HG03565 (cell line): Measurements from ENCODE around the gene PHLDB1.
A peak's percentile ranks its signal among the peaks of the same experiment; 100 is the strongest.
"Not testable (repeated sequence)": the region's sequence is repeated elsewhere in the genome, so short reads cannot be mapped to it uniquely, and the experiment has no call there.

ENCODE experiments used
- ATAC-seq: cut with Tn5 transposase; IDR thresholded peaks from one replicate; pipeline ENCODE4 v1.9.1; 2021; ENCODE audit warnings: mild to moderate bottlenecking, moderate library complexity; ENCODE audit not compliant: unreplicated experiment

Gene PHLDB1

DNA sequence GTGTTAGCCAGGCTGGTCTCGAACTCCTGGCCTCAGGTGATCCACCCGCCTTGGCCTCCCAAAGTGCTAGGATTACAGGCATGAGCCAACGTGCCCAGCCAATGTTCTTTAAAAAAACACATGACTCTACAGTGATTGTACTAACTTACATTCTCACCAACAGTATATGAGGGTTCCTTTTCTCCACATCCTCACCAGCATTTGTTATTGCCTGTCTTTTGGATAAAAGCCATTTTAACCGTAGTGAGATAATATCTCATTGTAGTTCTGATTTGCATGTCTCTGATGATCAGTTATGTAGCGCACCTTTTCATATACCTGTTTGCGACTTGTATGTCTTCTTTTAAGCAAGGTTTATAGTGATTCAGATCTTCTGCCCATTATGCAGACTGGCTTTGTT lies 75.5 kb downstream of the PHLDB1 start:
- not testable (repeated sequence) for ATAC-seq

DNA sequence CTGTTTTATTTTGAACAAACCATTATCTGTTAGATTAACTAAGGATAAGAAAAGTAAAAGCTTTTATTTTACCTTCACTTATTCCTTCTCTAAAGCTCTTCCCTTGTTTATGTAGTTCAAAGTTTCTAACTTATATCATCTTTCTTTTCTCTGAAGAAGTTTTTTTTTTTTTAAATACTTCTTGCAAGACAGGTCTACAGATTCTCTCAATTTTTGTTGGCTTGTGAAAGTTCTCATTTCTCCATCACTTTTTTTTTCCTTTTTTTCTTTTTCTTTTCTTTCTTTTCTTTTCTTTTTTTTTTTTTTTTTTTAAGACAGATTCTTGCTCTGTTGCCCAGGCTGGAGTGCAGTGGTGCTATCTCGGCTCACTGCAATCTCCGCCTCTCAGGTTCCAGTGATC lies 76.8 kb downstream of the PHLDB1 start:
- ATAC-seq: no peak

DNA sequence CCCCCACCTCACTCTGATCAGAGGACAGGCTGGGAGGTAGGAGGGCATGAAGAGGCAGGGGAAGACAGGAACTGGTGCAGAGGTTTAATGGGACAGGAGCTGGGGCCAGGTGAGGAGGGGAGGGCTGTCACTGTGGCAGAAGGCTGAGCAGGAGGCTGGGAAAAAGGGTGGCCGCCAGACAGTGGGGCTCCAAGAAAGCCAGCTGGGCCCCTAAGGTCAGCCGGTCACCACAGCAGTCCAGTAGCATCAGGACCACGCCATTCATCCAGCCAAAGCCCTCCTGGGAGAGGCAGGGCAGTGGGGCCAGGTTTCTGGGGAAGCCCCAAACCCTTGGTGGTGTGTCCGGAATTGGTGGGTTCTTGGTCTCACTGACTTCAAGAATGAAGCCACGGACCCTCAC lies 80.5 kb downstream of the PHLDB1 start:
- ATAC-seq: no peak

DNA sequence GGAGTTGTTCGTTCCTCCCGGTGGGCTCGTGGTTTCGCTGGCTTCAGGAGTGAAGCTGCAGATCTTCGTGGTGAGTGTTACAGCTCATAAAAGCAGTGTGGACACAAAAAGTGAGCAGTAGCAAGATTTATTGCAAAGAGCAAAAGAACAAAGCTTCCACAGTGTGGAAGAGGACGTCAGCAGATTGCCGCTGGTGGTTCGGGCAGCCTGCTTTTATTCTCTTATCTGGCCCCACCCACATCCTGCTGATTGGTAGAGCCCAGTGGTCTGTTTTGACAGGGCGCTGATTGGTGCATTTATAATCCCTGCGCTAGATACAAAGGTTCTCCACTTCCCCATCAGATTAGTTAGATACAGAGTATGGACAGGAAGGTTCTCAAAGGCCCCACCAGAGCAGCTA lies 80.9 kb downstream of the PHLDB1 start:
- ATAC-seq: not testable (repeated sequence)

DNA sequence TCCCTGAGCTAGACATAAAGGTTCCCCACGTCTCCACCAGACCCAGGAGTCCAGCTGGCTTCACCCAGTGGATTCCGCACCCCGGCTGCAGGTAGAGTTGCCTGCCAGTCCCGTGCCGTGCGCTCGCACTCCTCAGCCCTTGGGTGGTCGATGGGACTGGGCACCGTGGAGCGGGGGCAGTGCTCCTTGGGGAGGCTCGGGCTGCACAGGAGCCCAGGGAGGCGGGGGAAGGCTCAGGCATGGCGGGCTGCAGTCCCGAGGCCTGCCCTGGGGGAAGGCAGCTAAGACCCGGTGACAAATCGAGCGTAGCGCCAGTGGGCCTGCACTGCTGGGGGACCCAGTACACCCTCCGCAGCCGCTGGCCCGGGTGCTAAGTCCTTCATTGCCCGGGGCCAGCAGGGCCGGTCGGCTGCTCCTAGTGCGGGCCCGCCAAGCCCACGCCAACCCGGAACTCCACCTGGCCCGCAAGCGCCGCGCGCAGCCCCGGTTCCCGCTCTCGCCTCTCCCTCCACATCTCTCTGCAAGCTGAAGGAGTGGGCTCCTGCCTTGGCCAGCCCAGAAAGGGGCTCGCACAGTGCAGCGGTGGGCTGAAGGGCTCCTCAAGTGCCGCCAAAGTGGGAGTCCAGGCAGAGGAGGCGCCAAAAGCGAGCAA lies 81.6 kb downstream of the PHLDB1 start:
- ATAC-seq: no peak

DNA sequence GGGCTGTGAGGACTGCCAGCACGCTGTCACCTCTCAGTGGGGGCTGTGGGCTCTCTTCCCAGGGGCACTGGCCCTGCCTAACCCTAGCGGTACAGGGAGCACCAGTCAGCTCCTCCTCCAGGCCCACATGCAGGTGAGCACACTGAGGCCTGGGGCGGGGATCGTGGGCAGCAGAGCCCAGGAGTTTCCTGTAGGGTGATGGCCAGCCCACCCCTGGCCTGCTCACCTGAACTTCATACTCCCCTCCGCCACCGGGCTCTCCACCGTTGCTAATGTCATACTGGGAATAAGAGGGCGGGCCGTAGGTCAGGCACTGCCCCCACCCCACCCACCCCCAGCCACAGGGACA lies 82.1 kb downstream of the PHLDB1 start:
- no peak for ATAC-seq

DNA sequence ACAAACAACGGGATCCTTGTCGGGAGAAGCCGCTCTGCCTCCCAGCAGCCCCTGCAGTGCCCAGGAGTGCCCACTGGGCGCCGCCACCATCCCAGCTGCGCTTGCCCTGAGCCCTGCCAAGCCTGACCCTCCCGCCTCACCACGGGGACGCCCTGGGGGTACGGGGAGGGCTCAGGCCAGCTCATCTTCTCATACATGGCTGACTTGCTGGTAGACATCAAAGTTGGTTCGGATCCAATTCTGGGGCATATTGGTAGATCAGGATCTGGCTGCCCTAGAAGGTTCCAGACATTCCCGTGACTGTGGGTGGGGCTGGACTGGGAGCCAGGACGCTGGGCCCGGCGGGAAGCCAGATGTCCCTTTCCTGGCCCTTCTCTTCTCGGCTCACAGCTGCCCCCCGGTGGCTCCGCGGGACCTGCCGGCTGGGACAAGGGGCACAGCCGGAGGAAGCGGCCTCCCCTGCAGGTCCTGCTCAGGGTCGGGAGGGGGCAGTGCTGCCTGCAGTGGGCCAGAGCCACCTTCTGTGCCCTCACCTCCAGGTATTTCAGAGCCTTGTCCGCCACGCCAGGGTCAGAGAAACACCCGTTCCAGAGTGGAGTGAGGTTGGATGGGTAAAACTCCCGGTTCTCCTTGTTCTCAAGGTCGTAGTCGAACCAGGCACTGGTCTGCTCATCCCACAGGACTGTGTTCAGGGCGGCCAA lies 82.6 kb downstream of the PHLDB1 start:
- ATAC-seq: peak; percentile 61

DNA sequence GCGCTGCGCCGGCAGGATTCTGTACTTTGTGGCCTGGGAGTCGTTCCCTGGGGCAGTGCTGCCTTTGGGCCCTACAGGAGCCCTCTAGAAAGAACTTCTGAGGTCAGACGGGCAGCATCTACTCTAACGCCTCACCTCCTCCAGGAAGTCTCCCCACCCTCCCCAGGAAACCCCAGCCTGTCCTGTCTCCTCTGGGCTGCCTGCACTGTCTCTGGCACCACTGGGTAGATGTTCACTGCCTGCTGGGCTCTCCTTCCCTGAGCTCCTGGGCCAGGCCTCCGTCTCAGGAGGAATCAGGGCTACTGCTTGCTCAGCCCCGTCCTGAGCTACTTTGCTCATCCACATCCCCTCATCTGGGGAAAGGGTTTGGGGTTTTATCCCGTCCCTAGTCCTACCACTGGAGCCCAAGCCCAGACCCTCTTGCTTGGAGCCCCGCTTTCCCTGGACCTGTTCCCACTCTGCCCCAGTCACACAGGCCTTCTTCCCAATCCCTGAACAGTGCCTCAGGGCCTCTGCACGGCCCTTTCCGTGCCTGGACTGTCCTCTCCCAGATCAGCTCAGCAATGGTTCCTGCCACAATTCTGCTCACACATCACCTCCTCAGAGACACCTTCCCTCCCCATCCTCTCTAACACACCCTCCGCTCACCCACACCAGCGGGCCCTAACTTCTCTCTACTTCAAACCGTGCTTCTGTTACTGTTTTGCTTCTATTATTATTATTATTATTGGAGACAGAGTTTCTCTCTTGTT lies 83.3 kb downstream of the PHLDB1 start:
- no peak for ATAC-seq

DNA sequence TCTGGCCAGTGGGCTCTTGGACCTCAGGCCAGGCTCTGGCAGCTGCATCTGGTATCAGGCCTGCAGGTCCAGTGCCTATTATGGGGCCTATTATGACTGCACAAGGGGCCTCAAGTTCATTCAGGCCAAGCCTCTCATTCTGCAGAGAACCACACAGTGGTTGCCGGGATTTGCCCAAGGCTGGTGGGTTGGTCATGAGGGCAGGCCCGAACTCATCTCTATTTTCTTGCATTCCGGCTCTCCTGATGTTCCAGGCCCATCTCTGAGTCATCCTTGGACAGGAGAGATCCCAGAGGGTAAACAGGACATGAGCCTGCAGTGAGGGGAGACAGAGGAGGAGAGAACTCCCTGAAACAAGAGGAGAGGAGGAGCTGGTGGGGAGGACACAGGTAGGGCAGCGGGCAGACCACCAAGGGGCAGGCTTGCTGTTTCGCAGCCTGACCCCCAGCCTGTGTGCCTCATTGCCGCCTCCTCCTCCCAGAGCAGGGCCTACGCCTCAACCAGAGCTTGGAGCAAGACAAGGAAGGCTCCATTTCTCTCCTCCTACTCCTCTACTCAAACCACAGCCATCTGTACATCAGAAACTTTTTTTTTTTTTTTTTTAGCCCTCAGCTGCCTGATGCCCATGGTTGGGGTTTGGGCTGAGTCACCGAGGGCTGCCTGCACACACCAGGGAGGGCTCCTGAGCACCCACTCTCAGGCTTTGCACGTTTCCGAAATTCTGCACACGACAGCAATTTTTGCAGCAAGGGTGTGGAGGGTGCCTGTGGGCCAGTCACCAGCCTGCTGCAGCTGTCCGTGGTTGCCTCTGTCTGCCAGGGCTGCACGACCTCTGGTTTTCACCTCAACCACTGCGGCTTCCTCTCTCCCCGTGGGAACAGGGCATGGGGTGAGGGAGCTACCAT lies 84.8 kb downstream of the PHLDB1 start:
- no peak for ATAC-seq

DNA sequence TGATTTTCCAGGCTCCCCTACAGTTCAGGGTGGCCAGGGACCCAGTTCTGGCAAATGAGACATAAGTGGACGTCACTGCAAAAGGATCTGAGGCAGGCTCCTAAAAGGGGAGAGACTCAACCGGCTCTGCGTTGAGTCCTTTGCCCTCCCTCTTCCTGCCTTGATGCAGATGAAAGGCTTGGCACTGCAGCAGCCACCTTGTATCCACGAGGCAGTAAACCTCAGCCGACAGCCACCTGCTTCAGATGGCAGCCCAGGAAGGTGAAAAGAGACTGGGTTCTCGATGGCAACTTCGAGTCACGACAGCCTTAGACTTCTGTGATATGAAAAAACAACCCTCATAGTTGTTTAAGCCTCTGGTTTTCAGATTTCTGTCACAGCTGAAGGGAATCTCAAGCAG lies 86.8 kb downstream of the PHLDB1 start:
- no peak for ATAC-seq

DNA sequence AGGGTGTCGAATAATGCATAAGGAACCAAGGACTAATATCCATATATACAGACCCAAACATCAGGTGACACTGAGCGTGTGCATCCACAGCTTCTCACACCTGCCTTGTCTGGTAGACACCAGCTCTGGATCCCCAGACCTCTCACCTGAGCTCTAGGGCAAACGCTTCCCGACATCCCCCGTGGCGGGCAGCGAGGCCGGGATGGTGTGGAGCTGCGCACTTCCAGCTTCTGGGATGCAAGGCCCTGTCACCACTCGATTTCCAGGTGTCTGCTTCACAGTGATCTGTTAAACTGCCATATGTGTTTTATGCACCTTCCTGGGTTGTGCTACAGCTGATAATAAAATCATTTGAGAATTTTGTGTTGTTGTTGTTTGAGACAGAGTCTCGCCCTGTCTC lies 87.4 kb downstream of the PHLDB1 start:
- no peak for ATAC-seq

DNA sequence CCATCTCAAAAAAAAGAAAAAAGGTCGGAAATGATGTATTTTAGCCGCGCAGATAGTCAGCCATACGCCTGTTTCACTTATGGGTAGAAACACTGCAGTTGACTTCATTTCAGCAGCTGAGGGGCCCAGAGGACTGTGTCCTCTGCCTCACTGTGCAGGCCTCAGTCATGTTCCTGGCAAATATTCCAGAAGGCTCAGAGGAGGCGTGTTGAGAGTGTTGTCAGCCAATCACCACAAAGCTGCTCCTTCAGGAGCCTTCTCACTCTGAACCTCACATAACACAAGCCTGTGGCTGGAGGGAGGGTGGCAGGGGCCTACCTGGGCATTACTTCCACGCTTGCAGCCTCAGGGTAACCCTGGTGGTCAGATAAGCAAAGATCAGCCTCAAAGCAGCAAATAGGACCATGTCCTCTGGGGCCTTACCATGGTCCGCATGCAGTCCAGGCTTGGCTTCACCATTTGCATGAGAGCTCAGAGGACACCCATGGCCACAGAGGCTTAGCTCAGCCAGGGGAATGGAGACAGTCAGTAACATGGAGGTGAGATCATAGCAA lies 89.3 kb downstream of the PHLDB1 start:
- no peak for ATAC-seq

DNA sequence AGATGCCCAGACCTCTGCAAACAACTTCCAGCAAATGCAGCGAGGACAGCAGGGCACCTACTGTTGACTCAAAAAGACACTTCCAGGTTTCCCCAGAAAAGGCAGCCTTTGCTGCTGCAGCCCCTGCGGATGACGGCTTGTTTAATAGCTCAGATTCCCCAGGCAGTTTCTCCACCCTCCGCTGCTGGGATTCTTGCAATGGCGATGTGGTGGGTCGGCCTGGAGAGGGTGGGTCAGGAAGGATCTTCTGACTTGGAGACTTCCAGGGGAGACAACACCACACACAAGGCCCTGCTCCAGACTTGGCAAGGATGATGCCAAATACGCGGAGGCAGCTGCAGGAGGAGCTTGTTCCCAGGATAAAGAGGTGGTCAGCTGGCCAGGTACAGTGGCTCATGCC lies 89.9 kb downstream of the PHLDB1 start:
- ATAC-seq: no peak

DNA sequence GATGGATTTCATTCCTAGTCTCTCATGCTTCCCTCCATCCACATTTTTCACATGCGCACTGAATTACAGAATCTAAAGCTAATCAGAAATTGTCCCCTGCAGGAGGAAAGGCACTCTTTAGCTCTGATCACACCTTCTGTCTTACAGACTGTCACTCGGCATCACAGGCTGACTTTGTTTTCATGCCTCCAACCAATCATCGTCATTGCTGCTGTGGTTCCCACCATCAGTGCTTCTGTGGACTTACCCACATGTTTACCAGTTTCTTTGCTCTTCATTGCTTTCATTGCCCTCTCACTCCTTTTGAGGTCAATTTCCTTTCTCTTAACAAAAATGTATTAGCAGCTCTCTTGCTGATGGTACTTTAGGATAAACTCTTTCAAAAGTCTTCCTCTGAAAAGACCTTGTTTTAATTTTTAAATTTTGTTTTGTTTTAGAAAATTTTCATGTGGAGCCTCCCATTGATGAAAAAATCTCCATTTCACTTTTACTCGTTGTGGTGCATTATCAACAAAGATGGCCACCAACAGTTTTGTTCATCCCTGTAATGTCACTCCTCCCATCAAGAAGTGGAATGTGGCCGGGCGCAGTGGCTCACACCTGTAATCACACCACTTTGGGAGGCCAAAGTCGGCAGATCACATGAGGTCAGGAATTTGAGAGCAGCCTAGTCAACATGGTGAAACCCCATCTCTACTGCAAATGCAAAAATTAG lies 92.2 kb downstream of the PHLDB1 start:
- no peak for ATAC-seq

DNA sequence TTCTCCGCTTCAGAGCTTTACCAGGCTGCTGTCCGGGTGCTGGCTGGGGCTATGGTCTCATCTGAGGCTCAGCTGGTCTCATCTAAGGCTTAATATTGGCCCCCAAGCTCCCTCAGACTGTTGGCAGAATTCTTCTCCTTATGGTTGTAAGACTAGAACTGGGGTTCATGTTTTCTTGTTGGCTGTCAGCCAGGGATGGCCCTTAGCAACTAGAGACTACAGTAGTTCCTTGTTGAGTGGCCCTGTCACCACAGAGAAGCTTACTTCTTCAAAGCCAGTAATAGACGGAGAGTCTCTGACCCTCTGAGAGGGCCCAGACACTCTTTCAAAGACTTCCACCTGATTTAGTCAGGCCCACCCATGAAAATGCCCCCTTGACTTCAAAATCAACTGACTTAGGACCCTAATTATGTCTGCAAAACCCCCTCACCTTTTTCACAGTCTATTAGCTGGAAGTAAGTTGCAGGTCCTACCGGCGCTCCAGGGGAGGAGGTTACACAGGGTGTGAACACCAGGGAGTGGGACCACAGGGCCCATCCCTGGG lies 96.2 kb downstream of the PHLDB1 start:
- no peak for ATAC-seq

DNA sequence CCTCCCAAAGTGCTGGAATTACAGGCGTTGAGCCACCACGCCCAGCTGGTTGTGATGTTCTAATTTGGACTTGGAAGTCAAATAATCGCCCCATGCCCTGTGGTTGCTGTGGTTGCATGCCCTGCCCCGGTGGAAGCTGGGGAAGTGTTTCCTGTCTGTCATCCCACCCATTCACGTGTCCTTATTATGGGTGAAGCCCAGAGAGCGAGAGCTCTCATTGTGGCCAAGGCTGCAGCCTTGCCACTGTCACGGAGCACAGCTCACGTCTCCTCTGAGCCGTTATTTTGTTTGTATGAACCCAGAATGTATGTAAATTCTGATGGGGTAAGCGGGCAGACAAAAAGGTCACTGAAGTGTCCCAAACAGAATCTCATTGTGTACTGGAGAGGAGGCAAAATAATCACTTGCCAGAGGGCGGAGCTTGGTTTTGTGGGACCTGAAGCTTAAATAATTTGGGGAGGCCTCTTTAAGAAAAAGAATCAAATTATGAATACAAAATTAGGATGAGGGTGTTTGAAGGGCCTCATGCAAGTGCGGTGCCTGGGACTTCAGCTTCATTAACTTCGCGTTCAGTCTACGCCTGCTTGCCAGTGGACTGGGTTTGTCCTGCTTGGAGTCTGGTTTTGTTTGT lies 97.8 kb downstream of the PHLDB1 start:
- no peak for ATAC-seq

DNA sequence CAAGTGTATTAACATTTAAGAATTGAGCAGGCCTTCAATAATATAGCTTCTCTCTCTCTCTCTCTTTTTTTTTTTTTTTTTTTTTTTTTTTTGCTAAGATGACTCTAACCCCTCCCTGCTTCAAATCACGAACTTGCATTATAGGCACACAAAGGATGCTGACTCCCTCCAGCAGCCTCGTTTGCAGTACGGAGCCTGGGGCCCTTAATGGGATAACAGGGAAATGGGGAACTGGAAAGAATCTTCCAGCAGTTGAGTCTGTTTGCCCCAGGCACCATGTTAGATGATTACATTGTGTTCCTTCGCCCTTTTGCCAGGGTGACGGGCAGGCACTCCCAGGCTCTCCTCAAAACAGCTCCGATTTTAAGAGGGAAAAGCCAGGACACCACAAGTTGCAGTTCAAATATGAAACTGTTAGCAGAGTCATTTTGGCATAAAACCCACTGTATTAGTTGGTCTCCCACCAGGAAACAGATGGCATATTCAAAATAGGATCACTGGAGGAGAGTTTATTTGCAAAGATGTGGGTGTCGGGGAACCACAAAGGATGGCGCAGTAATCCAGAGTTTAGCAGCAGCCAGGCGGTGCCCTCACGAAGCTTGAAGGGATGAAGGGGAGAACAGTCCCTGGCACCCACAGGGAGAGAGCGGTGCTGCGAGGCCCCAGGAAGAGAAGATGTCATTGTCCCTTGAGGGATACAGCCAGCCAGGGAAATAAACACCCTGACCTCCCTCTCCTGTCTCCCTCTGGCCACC lies 98.6 kb downstream of the PHLDB1 start:
- ATAC-seq: no peak

DNA sequence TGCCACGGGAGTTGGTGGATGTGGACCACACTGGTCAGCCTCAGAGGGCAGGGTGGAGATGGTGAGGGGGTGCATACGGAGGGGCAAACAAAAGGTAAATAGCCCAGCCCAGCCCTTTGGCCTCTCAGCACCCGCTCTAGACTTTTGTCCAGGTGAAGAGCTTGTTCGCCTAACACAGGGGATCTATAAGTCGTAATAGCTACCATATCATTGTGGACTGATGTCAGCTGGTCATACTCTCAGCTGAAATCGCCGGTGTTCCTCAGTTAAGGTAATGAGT lies 99.1 kb downstream of the PHLDB1 start:
- no peak for ATAC-seq
